Osteoblast (primary cell): ENCODE measurements around the gene PICK1. TPM values are rescaled to one million over a fixed set of nuclear protein-coding genes. Genes with fewer than 3 reads are reported as not detected.
A peak's percentile ranks its signal among the peaks of the same experiment; 100 is the strongest.

Experiments
- DNase-seq: peaks from one replicate; pipeline ENCODE4 v3.0.0; 2011; ENCODE audit warnings: low spot score, mixed read lengths; ENCODE audit not compliant: insufficient read length; ENCODE audit errors: missing footprints
- H2AFZ ChIP-seq: 2 replicates; pipeline ENCODE4 v1.6.0; 2011; ENCODE audit warnings: mild to moderate bottlenecking, low read length
- H3K27ac ChIP-seq: 2 replicates; pipeline ENCODE4 v1.5.1; 2011; ENCODE audit warnings: mild to moderate bottlenecking, low read depth, low read length, moderate library complexity
- H3K27me3 ChIP-seq: 2 replicates; pipeline ENCODE4 v1.6.0; 2012; ENCODE audit warnings: mild to moderate bottlenecking, control low read depth, inconsistent platforms, low read length, moderate library complexity; ENCODE audit not compliant: insufficient read depth
- H3K36me3 ChIP-seq: 2 replicates; pipeline ENCODE4 v1.5.1; 2011; ENCODE audit warnings: mild to moderate bottlenecking, low read length, control low read depth, moderate library complexity; ENCODE audit not compliant: insufficient read depth
- H3K4me1 ChIP-seq: 2 replicates; pipeline ENCODE4 v1.5.1; 2011; ENCODE audit warnings: mild to moderate bottlenecking, low read length, control low read depth, moderate library complexity; ENCODE audit not compliant: insufficient read depth
- H3K4me2 ChIP-seq: 2 replicates; pipeline ENCODE4 v1.6.0; 2011; ENCODE audit warnings: mild to moderate bottlenecking, low read length; ENCODE audit not compliant: insufficient read depth
- H3K4me3 ChIP-seq: fragments of 200-600 bp; sonication (generic); 3 replicates; pipeline ENCODE4 v1.5.1; 2012; ENCODE audit warnings: mild to moderate bottlenecking, low read length, inconsistent platforms; ENCODE audit not compliant: insufficient read depth
- H3K79me2 ChIP-seq: 2 replicates; pipeline ENCODE4 v1.6.0; 2012; ENCODE audit warnings: mild to moderate bottlenecking, low read length, control low read depth, inconsistent platforms; ENCODE audit not compliant: insufficient read depth
- H3K9me3 ChIP-seq: 2 replicates; pipeline ENCODE4 v1.5.1; 2011; ENCODE audit warnings: low read depth, low read length, control low read depth
- H4K20me1 ChIP-seq: 2 replicates; pipeline ENCODE4 v1.6.0; 2012; ENCODE audit warnings: mild to moderate bottlenecking, low read length, control low read depth; ENCODE audit not compliant: insufficient read depth
- CTCF ChIP-seq: IDR thresholded peaks from 2 replicates; pipeline ENCODE4 v1.5.1; 2011; ENCODE audit warnings: mild to moderate bottlenecking, low read depth, low read length, moderate library complexity; ENCODE audit errors: extremely low read depth
- total RNA-seq: library from RNA; depleted of rRNA; stranded (reverse); fragments of >200 nt; gene quantifications from 2 replicates; pipeline ENCODE4 v1.2.3, GENCODE V29; 2012

PICK1 gene
- total RNA-seq, 1 donor: 15.6 TPM

GRCh38 chr22:38089474-38089851, 32.3 kb downstream of the PICK1 start:
- H3K4me3 ChIP-seq: no peak overlapping the region

GRCh38 chr22:38097058-38097457, 39.9 kb downstream of the PICK1 start:
- Histone ChIP-seq H3K27ac (no peak overlapping the region), H3K79me2 (no peaks in the 10 kb centered on the region), H2AFZ (no peak overlapping the region), H3K9me3 (no peaks in the 10 kb centered on the region), H3K4me2 (no peak overlapping the region), H3K36me3 (no peaks in the 10 kb centered on the region), H3K4me3 (no peak overlapping the region), H4K20me1 (no peaks in the 10 kb centered on the region), H3K4me1 (no peaks in the 10 kb centered on the region), H3K27me3 (no peaks in the 10 kb centered on the region)
- DNase-seq: peak; percentile 46
- no peak for TF ChIP-seq CTCF

More at GRCh38 chr22:38089474-38089851, 32.3 kb downstream of the PICK1 start:
- H2AFZ ChIP-seq: no peak overlapping the region
- no peak overlapping the region for H3K27ac ChIP-seq
- H4K20me1 ChIP-seq: no peaks in the 10 kb centered on the region
- no peaks in the 10 kb centered on the region for H3K79me2 ChIP-seq
- peak; percentile 80 for DNase-seq
- H3K36me3 ChIP-seq: no peaks in the 10 kb centered on the region
- no peaks in the 10 kb centered on the region for H3K27me3 ChIP-seq
- no peak for TF ChIP-seq CTCF
- peaks cover 4% of the 10 kb centered on the region for H3K4me1 ChIP-seq
- no peak overlapping the region for H3K4me2 ChIP-seq
- no peaks in the 10 kb centered on the region for H3K9me3 ChIP-seq

GRCh38 chr22:38097557-38098409, 40.6 kb downstream of the PICK1 start:
- Histone ChIP-seq H3K4me2 (no peak overlapping the region), H3K27me3 (no peaks in the 10 kb centered on the region), H3K27ac (no peak overlapping the region), H3K79me2 (no peaks in the 10 kb centered on the region), H4K20me1 (no peaks in the 10 kb centered on the region), H3K9me3 (no peaks in the 10 kb centered on the region), H3K4me3 (no peak overlapping the region), H3K4me1 (no peaks in the 10 kb centered on the region), H3K36me3 (no peaks in the 10 kb centered on the region), H2AFZ (no peak overlapping the region)
- peak; percentile 27 for TF ChIP-seq CTCF
- peak; percentile 79 for DNase-seq

- H3K27ac ChIP-seq: no peak overlapping the region
- H3K79me2 ChIP-seq: no peaks in the 10 kb centered on the region
- H3K27me3 ChIP-seq: no peaks in the 10 kb centered on the region
- DNase-seq: peak; percentile 97
- no peak overlapping the region for H3K4me2 ChIP-seq
- no peaks in the 10 kb centered on the region for H4K20me1 ChIP-seq
- no peaks in the 10 kb centered on the region for H3K36me3 ChIP-seq
- no peak for TF ChIP-seq CTCF
- H3K4me3 ChIP-seq: no peak overlapping the region
- H2AFZ ChIP-seq: peak overlapping the region; percentile 63
- no peaks in the 10 kb centered on the region for H3K9me3 ChIP-seq
- H3K4me1 ChIP-seq: no peaks in the 10 kb centered on the region
These were observed 41.4 kb downstream of the PICK1 start for GRCh38 chr22:38098410-38099249.
